NK-92 treated with Interleukin-12 subunit alpha and Interleukin-12 subunit beta, amount 100 ng/mL, for 24 hours (cell line): ENCODE data around the gene CELF5.
"Not testable (repeated sequence)": the region's sequence is repeated elsewhere in the genome, so short reads cannot be mapped to it uniquely, and the experiment has no call there.

Experiments
- DNase-seq: peaks from one replicate; lab custom pipeline; 2025; lab: John Stamatoyannopoulos, UW

Gene CELF5

DNA sequence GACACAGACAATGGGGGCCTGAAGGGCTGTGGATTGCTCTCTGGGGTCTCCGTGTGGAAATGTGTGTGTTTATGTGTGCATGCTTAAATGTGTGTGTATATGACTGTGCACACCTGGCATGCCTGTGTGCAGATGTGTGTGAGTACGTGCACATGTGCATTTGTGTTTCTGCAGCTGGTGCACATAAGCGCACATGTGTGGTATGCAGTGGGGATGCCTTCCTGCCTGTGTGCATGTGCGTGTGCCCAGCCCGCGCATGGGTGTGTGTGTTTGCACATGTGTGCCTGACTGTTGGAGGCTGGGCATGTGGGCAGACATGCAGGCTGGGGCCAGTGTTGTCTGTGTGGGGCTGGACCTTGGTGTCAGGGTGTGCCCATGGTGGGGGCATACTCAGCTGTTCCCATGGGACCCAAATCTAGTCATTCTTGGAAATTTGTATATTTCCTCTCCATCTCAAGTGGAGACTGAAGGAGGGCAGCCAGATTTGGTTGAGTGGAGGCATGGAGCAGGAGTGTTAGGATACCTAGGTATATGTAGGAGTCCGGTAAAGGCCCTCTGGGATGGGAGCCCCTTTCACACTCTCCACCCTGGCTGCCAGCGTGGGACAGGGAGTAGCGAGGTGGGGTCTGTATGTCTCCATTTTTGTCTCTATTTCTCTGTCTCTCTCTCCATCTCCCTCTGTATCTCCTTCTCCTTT lies 49.9 kb downstream of the CELF5 start:
- DNase-seq, result no peak

DNA sequence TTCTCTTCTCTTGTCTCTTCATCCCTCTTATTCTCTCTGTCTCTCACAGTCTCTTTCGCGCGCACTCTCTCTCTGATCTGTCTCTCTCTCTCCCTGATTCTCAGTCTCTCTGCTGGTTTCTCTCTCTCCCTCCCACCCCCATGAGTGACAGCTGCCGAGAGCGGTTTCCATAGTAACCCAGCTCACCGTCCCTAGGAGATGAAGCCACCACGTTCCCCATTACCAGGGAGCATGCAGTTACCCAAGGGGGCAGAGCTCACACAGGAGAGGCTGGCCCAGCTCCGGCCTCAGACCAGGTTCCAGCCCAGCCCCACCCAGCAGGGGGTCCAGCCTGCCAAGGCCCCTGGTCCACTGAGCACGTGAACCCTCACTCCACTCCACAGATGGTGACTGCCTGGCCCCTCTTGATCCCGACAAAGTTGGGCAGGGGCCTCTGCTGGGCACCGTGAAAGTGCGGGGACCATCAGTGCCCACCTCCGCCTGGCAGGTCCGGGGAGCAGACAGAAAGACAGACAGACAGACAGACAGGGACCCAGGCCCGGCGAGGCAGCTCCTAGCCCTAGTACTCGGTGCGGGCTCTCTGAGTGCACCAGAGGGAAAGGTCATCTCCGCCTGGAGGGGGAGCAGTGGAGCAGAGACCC lies 50.6 kb downstream of the CELF5 start:
- DNase-seq, result no peak

- peak; percentile 79 for DNase-seq
Measured at GRCh38 chr19:3275583-3276340, 51.3 kb downstream of the CELF5 start.

GRCh38 chr19:3276341-3276799 lies 51.9 kb downstream of the CELF5 start:
- DNase-seq, result no peak

- no peak for DNase-seq
Measured at GRCh38 chr19:3277649-3278048, 53.2 kb downstream of the CELF5 start.

DNA sequence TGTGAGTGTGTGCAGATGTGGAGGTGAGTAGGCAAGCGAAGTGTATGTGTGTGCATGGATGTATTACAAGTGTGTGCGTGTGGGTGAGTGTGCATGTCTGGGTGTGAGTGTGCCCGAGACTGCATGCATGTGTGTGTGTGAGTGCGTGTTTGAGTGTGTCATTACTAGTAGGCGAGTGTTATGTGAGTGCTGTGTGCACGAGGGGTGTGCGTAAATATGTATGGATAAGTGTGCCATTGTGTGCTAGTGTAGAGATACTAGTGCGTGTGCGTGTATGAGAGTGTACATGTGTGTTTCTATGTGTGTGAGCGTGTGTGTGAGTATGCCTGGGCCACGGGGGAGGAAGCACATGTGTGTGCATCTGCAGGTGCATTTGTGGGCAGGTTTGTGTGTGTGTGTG lies 53.8 kb downstream of the CELF5 start:
- no peak for DNase-seq

DNA sequence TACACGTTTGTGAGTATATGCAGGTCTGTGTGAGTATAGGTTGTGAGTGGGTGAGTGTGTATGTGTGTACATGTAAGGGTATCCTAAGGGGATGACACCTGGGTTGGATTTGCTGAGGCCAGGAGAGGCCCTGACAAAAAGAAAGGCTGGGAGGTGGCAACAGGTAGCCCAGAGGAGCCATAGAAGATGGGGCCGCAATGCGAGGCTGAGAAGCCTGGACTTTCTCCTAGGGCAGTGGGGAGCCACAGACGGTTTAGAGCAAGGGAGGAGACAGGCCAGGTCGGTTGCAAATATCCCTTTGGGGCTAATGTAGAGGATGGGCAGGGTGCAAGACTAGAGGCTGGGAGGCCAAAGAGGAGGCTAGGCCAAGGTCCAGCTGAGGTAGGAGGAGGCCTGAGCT lies 54.3 kb downstream of the CELF5 start:
- DNase-seq, result no peak

GRCh38 chr19:3279306-3279705 lies 54.8 kb downstream of the CELF5 start:
- no peak for DNase-seq

DNA sequence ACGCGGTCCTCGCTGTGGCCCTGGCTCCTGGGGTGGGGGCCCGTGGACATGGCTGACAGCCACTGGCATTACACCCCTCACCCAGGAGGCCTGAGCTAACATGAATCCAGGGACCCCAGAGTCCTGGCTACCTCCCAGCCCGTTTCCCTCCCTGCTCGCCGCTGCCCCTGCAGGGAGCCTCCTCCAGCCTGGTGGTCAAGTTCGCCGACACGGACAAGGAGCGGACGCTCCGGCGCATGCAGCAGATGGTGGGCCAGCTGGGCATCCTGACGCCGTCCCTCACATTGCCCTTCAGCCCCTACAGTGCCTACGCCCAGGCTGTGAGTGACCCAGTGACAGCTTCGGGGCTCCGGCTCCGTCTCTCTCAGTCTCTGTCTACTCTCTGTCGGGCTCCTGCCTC lies 56.6 kb downstream of the CELF5 start:
- no peak for DNase-seq

- DNase-seq, result no peak
Measured at GRCh38 chr19:3282155-3282554, 57.7 kb downstream of the CELF5 start.

- no peak for DNase-seq
Measured at GRCh38 chr19:3282564-3282963, 58.1 kb downstream of the CELF5 start.

DNA sequence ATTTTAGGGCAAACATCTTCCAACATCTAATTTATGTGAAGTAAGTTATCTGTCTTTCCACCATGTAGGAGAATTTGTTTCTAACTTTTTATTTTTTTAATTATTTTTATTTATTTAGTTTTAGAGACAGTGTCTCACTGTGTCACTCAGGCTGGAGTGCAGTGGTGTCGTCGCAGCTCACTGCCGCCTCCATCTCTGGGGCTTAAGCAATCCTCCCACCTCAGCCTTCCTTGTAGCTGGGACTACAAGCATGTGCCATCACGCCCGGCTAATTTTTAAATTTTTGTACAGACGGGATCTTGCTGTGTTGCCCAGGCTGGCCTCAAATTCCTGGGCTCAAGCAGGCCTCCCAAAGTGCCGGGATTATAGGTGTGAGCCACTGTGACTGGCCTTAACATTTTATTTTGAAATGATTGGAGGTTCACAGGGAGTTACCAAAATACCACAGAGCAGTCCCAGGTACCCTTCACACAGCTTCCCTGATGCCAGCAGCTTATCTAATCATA lies 58.8 kb downstream of the CELF5 start:
- DNase-seq, result no peak

DNA sequence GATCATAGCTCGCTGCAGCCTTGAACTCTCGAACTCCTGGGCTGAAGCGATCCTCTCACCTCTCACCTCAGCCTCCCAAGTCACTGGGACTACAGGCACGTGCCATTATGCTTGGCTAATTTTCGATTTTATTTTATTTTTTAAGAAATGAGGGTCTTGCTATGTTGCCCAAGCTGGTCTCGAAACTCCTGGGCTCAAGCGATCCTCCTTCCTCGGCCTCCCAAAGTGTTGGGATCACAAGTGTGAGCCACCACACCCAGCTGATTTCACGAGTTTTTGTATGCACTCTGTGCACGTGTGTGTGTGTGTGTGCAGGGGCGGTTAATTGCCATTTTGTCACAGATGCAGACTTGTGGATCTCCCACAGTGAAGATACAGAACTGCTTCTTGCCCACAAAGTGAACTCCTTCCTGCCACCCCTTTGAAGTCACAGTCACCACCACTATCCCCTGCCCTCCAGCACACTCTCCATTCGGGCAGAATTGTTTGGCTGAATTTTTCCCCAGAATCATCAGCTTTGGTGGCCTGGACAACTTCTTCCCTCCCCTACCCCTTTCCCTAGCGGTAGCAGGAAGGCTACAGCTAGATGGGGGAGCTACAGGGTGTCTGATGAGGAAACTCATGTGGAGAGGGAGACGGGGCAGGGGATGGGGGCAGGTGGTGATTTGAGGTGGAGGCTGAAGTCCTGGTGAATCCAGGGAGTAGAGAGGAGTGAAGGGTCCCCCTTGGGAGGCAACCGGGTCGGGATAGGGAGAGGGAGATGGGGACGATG lies 59.6 kb downstream of the CELF5 start:
- DNase-seq, result no peak

DNA sequence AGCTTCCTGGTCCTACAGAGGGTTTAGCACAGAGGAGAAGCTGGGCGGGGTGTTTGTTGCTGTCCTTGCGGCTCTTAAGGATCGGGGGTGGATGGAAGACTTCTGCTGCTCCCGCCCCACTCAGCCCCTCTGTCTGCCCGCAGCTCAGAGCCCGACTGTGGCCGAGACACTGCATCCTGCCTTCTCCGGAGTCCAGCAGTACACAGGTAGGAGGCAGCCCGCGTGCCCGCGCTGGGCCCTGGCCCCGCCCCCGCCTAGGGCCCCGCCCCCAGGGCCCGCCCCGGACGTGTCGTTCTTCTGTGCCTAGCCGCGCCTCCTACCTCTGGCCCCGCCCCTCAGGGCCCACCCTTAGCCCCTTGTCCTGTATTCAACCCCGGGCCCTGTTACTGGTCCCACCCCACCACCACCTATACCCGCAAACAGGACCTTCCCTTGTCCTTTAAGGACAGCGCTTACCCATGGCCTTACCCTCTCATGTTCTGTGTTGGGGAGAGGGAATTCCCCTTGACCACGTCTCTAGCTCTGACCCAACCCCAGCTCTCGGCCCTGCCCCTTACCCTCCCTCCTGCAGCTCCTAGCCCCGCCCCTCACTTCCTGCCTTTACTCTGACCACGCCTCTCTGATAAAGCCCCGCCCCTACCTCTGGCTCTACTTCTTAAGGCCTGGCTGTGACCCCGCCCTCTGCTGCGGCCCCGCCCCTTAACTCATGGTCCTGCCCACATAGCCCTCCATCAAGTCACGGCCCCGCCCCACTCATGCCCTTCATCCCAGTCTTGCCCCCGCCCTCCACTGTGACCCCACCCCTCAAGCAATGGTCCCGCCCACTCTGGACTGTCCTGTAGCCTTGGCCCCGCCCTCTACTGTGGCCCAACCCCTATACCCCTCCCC lies 60.5 kb downstream of the CELF5 start:
- peak; percentile 26 for DNase-seq

GRCh38 chr19:3285647-3286176 lies 61.3 kb downstream of the CELF5 start:
- no peak for DNase-seq

- DNase-seq, result no peak
Measured at GRCh38 chr19:3287814-3288213, 63.4 kb downstream of the CELF5 start.

- not testable (repeated sequence) for DNase-seq
Measured at GRCh38 chr19:3288437-3288836, 64.0 kb downstream of the CELF5 start.

- no peak for DNase-seq
Measured at GRCh38 chr19:3289971-3290569, 65.6 kb downstream of the CELF5 start.

- DNase-seq, result not testable (repeated sequence)
Measured at GRCh38 chr19:3290858-3291257, 66.4 kb downstream of the CELF5 start.

DNA sequence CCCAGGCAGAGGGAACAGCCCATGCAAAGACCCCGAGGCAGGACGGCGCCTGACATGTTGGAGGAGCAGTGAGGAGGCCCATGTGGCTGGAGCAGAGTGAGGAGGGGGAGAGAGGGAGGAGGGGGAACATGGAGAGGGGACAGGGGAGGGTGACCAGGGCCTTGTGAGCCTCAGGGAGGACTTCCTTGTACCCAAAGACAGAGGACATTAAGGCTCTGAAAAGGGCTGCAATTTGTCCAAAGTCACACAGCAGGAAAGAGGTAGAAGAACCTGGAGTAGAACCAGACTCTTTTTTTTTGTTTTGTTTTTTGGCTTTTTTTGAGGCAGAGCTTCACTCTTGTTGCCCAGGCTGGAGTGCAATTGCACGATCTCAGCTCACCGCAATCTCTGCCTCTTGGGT lies 67.2 kb downstream of the CELF5 start:
- no peak for DNase-seq
